ENCODE data around the gene PPP1R37.

Gene PPP1R37

DNA sequence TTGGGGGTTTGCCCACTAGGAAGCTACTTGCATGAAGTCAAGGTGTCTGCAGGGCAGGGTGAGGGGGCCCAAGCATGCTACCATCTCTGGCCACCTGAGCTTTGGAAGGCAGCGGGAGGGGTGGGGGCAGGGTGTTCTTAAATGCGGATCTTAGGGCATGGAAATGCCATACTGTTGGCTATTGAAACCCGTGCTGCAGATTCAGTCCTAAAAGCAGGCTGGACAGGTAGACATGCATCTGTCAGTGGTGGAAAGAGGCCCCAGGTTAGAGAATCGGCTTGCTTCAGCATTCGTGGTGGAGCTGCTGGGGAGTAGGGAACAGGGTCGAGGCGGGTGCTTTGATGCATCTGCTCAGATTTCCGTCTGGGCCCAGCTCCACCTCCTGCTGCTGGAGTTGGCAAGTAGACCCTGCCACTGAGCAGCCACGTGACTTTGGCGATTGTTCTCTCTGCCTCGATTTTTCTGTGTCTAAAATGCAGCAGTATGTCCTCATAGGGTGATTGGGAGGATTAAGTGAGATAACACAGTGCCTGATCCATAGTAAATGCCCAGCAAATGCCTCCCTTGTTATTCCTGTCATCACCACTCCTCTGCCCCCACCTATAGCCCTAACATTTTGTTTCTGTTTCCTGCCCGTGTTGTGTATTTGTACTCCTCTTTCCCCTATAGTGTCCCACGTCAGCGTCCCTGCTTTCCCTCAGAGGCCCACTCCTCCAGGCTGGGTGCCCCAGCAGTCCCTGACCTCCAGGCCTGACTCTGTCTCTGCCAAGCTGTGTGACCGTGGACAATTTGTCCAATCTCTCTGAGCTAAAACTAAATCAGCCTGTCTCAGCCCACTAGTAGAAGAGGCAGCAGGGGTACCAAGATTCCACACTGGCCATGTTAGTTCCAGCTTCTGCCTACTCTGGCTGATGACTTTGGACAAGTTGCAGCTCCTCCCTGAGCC is 5.8 kb downstream of the PPP1R37 start:
- no peaks in the 10 kb centered on the region for H3K27me3 ChIP-seq (ENCODE audit: insufficient read depth, low read length, poor library complexity)
- no peak overlapping the region for H4K8ac ChIP-seq (ENCODE audit: low read depth, low read length)
- peaks cover 95% of the 10 kb centered on the region for H3K79me2 ChIP-seq (ENCODE audit: control insufficient read depth, insufficient read depth, low read length)
- no peak overlapping the region for H3K56ac ChIP-seq (ENCODE audit: low read length)
- no peak overlapping the region for H3K23ac ChIP-seq (ENCODE audit: low read length)
- H2BK5ac ChIP-seq (ENCODE audit: low read length) = no peak overlapping the region
- H3K4me2 ChIP-seq (ENCODE audit: low read length) = no peak overlapping the region
- H3K36me3 ChIP-seq (ENCODE audit: control insufficient read depth, insufficient read depth, low read length) = no peaks in the 10 kb centered on the region
- H3K27ac ChIP-seq (ENCODE audit: low read depth, low read length) = no peak overlapping the region
- no peak overlapping the region for H3K9ac ChIP-seq (ENCODE audit: low read length)
- H4K5ac ChIP-seq (ENCODE audit: low read length) = no peak overlapping the region
- no peak overlapping the region for H2BK15ac ChIP-seq (replicated peaks; ENCODE audit: low read depth)
- H3K18ac ChIP-seq (ENCODE audit: low read length) = no peak overlapping the region
- H2AK5ac ChIP-seq (ENCODE audit: low read length) = no peak overlapping the region
- H3K79me1 ChIP-seq (ENCODE audit: low read length) = peaks cover 59% of the 10 kb centered on the region
- DNase-seq = no peak
- H3K4ac ChIP-seq (ENCODE audit: low read depth, low read length) = no peak overlapping the region
- no CpG with 5 or more reads among the region's 15 CpGs for WGBS (ENCODE audit: extremely low coverage, insufficient coverage, low lambda C conversion rate)
- no peak overlapping the region for H2BK120ac ChIP-seq (ENCODE audit: low read depth, low read length)
- no peak overlapping the region for H3K4me3 ChIP-seq (ENCODE audit: low read length)
- peaks cover 7% of the 10 kb centered on the region for H3K4me1 ChIP-seq (ENCODE audit: control insufficient read depth, low read depth, low read length)

- no peak overlapping the region for H3K18ac ChIP-seq (ENCODE audit: low read length)
- H2BK5ac ChIP-seq (ENCODE audit: low read length) = no peak overlapping the region
- peaks cover 94% of the 10 kb centered on the region for H3K79me2 ChIP-seq (ENCODE audit: control insufficient read depth, insufficient read depth, low read length)
- H4K8ac ChIP-seq (ENCODE audit: low read depth, low read length) = no peak overlapping the region
- no peak overlapping the region for H2BK120ac ChIP-seq (ENCODE audit: low read depth, low read length)
- no peak overlapping the region for H3K4me3 ChIP-seq (ENCODE audit: low read length)
- H3K27me3 ChIP-seq (ENCODE audit: insufficient read depth, low read length, poor library complexity) = no peaks in the 10 kb centered on the region
- H3K4me2 ChIP-seq (ENCODE audit: low read length) = no peak overlapping the region
- no peak overlapping the region for H4K5ac ChIP-seq (ENCODE audit: low read length)
- peaks cover 7% of the 10 kb centered on the region for H3K4me1 ChIP-seq (ENCODE audit: control insufficient read depth, low read depth, low read length)
- peaks cover 62% of the 10 kb centered on the region for H3K79me1 ChIP-seq (ENCODE audit: low read length)
- H2BK15ac ChIP-seq (replicated peaks; ENCODE audit: low read depth) = no peak overlapping the region
- H3K9ac ChIP-seq (ENCODE audit: low read length) = no peak overlapping the region
- H3K56ac ChIP-seq (ENCODE audit: low read length) = no peak overlapping the region
- DNase-seq = no peak
- H2AK5ac ChIP-seq (ENCODE audit: low read length) = no peak overlapping the region
- no CpG with 5 or more reads among the region's 25 CpGs for WGBS (ENCODE audit: extremely low coverage, insufficient coverage, low lambda C conversion rate)
- H3K4ac ChIP-seq (ENCODE audit: low read depth, low read length) = no peak overlapping the region
- no peak overlapping the region for H3K23ac ChIP-seq (ENCODE audit: low read length)
- H3K27ac ChIP-seq (ENCODE audit: low read depth, low read length) = no peak overlapping the region
- no peaks in the 10 kb centered on the region for H3K36me3 ChIP-seq (ENCODE audit: control insufficient read depth, insufficient read depth, low read length)
Measured at GRCh38 chr19:45099467-45100191, 6.7 kb downstream of the PPP1R37 start.

DNA sequence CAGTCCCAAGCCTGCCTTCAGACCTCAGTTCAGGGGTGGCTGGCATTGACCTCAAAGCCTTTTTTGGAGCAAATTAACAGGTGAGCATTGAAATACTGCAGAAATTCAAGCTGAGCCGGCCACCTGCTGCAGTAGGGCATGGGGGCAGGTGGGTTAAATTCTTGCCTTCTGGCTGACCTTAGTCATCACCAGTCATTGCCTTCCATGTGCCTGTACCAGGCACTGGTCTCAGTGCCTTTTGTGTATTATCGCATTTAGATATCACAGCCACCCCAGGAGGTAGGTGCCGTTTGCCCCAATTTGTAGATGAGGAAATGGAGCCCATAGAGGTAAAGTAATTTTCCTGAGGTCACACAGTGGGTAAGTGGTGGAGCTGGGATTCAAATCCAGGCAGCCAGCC is 7.2 kb downstream of the PPP1R37 start:
- Histone ChIP-seq H2BK5ac (ENCODE audit: low read length) (no peak overlapping the region), H3K4me3 (ENCODE audit: low read length) (no peak overlapping the region), H3K79me2 (ENCODE audit: control insufficient read depth, insufficient read depth, low read length) (peaks cover 94% of the 10 kb centered on the region), H3K56ac (ENCODE audit: low read length) (no peak overlapping the region), H3K9ac (ENCODE audit: low read length) (no peak overlapping the region), H4K5ac (ENCODE audit: low read length) (no peak overlapping the region), H4K8ac (ENCODE audit: low read depth, low read length) (no peak overlapping the region), H2AK5ac (ENCODE audit: low read length) (no peak overlapping the region), H3K4me2 (ENCODE audit: low read length) (no peak overlapping the region), H3K4ac (ENCODE audit: low read depth, low read length) (no peak overlapping the region), H3K27me3 (ENCODE audit: insufficient read depth, low read length, poor library complexity) (no peaks in the 10 kb centered on the region), H3K4me1 (ENCODE audit: control insufficient read depth, low read depth, low read length) (peaks cover 7% of the 10 kb centered on the region), H3K36me3 (ENCODE audit: control insufficient read depth, insufficient read depth, low read length) (no peaks in the 10 kb centered on the region), H3K27ac (ENCODE audit: low read depth, low read length) (no peak overlapping the region), H2BK120ac (ENCODE audit: low read depth, low read length) (no peak overlapping the region), H3K79me1 (ENCODE audit: low read length) (peaks cover 64% of the 10 kb centered on the region), H2BK15ac (replicated peaks; ENCODE audit: low read depth) (no peak overlapping the region), H3K18ac (ENCODE audit: low read length) (no peak overlapping the region), H3K23ac (ENCODE audit: low read length) (no peak overlapping the region)
- no CpG with 5 or more reads among the region's 3 CpGs for WGBS (ENCODE audit: extremely low coverage, insufficient coverage, low lambda C conversion rate)
- no peak for DNase-seq

- Histone ChIP-seq H4K5ac (ENCODE audit: low read length) (no peak overlapping the region), H3K27me3 (ENCODE audit: insufficient read depth, low read length, poor library complexity) (no peaks in the 10 kb centered on the region), H3K4me3 (ENCODE audit: low read length) (no peak overlapping the region)
Measured at GRCh38 chr19:45100846-45101252, 7.9 kb downstream of the PPP1R37 start.

GRCh38 chr19:45101806-45102205 is 8.8 kb downstream of the PPP1R37 start:
- H3K27ac ChIP-seq (ENCODE audit: low read depth, low read length) = no peak overlapping the region
- no peak overlapping the region for H2BK120ac ChIP-seq (ENCODE audit: low read depth, low read length)
- H3K4me3 ChIP-seq (ENCODE audit: low read length) = no peak overlapping the region
- H4K5ac ChIP-seq (ENCODE audit: low read length) = no peak overlapping the region
- H2BK15ac ChIP-seq (replicated peaks; ENCODE audit: low read depth) = no peak overlapping the region
- H3K18ac ChIP-seq (ENCODE audit: low read length) = no peak overlapping the region
- H3K27me3 ChIP-seq (ENCODE audit: insufficient read depth, low read length, poor library complexity) = no peaks in the 10 kb centered on the region
- H3K4me2 ChIP-seq (ENCODE audit: low read length) = no peak overlapping the region
- H3K79me2 ChIP-seq (ENCODE audit: control insufficient read depth, insufficient read depth, low read length) = peaks cover 85% of the 10 kb centered on the region
- no CpG with 5 or more reads among the region's 8 CpGs for WGBS (ENCODE audit: extremely low coverage, insufficient coverage, low lambda C conversion rate)
- no peak overlapping the region for H3K9ac ChIP-seq (ENCODE audit: low read length)
- no peaks in the 10 kb centered on the region for H3K36me3 ChIP-seq (ENCODE audit: control insufficient read depth, insufficient read depth, low read length)
- H2BK5ac ChIP-seq (ENCODE audit: low read length) = no peak overlapping the region
- H3K79me1 ChIP-seq (ENCODE audit: low read length) = peaks cover 61% of the 10 kb centered on the region
- no peak overlapping the region for H3K56ac ChIP-seq (ENCODE audit: low read length)
- H3K4ac ChIP-seq (ENCODE audit: low read depth, low read length) = no peak overlapping the region
- no peak overlapping the region for H3K23ac ChIP-seq (ENCODE audit: low read length)
- no peak for DNase-seq
- H4K8ac ChIP-seq (ENCODE audit: low read depth, low read length) = no peak overlapping the region
- peaks cover 7% of the 10 kb centered on the region for H3K4me1 ChIP-seq (ENCODE audit: control insufficient read depth, low read depth, low read length)
- no peak overlapping the region for H2AK5ac ChIP-seq (ENCODE audit: low read length)

More at GRCh38 chr19:45100846-45101252, 7.9 kb downstream of the PPP1R37 start:
- Histone ChIP-seq H2BK120ac (ENCODE audit: low read depth, low read length) (no peak overlapping the region), H3K79me2 (ENCODE audit: control insufficient read depth, insufficient read depth, low read length) (peaks cover 94% of the 10 kb centered on the region), H3K23ac (ENCODE audit: low read length) (no peak overlapping the region), H4K8ac (ENCODE audit: low read depth, low read length) (no peak overlapping the region), H3K18ac (ENCODE audit: low read length) (no peak overlapping the region), H3K4ac (ENCODE audit: low read depth, low read length) (no peak overlapping the region), H3K36me3 (ENCODE audit: control insufficient read depth, insufficient read depth, low read length) (no peaks in the 10 kb centered on the region), H2AK5ac (ENCODE audit: low read length) (no peak overlapping the region), H3K27ac (ENCODE audit: low read depth, low read length) (no peak overlapping the region), H3K4me2 (ENCODE audit: low read length) (no peak overlapping the region), H3K4me1 (ENCODE audit: control insufficient read depth, low read depth, low read length) (peaks cover 7% of the 10 kb centered on the region), H3K56ac (ENCODE audit: low read length) (no peak overlapping the region), H2BK5ac (ENCODE audit: low read length) (no peak overlapping the region), H2BK15ac (replicated peaks; ENCODE audit: low read depth) (no peak overlapping the region), H3K79me1 (ENCODE audit: low read length) (peaks cover 67% of the 10 kb centered on the region), H3K9ac (ENCODE audit: low read length) (no peak overlapping the region)
- WGBS (ENCODE audit: extremely low coverage, insufficient coverage, low lambda C conversion rate) = no CpG with 5 or more reads among the region's 8 CpGs
- no peak for DNase-seq
